HepG2 (cell line): Measurements from ENCODE around the gene SERHL2. TPM values are rescaled to one million over a fixed set of nuclear protein-coding genes. Genes with fewer than 3 reads are reported as not detected.

ENCODE experiments used
- FOXM1 ChIP-seq: sonication (generic); formaldehyde crosslinking; IDR thresholded peaks from 2 replicates; pipeline ENCODE4 v1.5.0; 2020; ENCODE audit warnings: missing genetic modification reagents
- HNF4G ChIP-seq, 2 experiments: sonication (generic) in 1 of 2; formaldehyde crosslinking in 1 of 2; IDR thresholded peaks; 2 replicates each; pipeline versions ENCODE4 v1.4.0 to v1.6.1; 2011 to 2020; ENCODE audit warnings: borderline replicate concordance in 2 of 2, low read depth in 2 of 2, mild to moderate bottlenecking in 2 of 2, low read length in 1 of 2, missing genetic modification reagents in 1 of 2, moderate library complexity in 1 of 2
- HOXA7 ChIP-seq: sonication (generic); formaldehyde crosslinking; IDR thresholded peaks from 2 replicates; pipeline ENCODE4 v1.8.1; 2022; ENCODE audit warnings: mild to moderate bottlenecking, missing genetic modification reagents, moderate library complexity
- KMT2B ChIP-seq: IDR thresholded peaks from 2 replicates; pipeline ENCODE4 v1.6.1; 2016; ENCODE audit warnings: missing genetic modification reagents, missing compliant biosample characterization
- LCORL ChIP-seq, 2 experiments: fragments of 450-650 bp in 1 of 2; sonication (generic) in 1 of 2; formaldehyde crosslinking in 1 of 2; IDR thresholded peaks; 2 replicates each; pipeline versions ENCODE4 v1.5.0 to v1.6.1; 2017 to 2020; ENCODE audit warnings: antibody characterized with exemption in 1 of 2, missing genetic modification reagents in 1 of 2
- PHF20 ChIP-seq: sonication (generic); formaldehyde crosslinking; IDR thresholded peaks from 2 replicates; pipeline ENCODE4 v1.5.0; 2020; ENCODE audit warnings: mild to moderate bottlenecking, missing genetic modification reagents
- SMARCC2 ChIP-seq: fragments of 450-650 bp; IDR thresholded peaks from 2 replicates; pipeline ENCODE4 v1.6.1; 2017; ENCODE audit warnings: antibody characterized with exemption, mild to moderate bottlenecking
- SRF ChIP-seq: IDR thresholded peaks from 2 replicates; pipeline ENCODE4 v1.6.1; 2011; ENCODE audit warnings: mild to moderate bottlenecking, low read depth, low read length, moderate library complexity
- STAT5B ChIP-seq: sonication (generic); formaldehyde crosslinking; IDR thresholded peaks from 2 replicates; pipeline ENCODE4 v1.4.0; 2020; ENCODE audit warnings: missing genetic modification reagents
- ZBTB3 ChIP-seq: sonication (generic); formaldehyde crosslinking; IDR thresholded peaks from 2 replicates; pipeline ENCODE4 v1.4.0; 2020; ENCODE audit warnings: low read depth, mild to moderate bottlenecking, moderate library complexity, missing genetic modification reagents, borderline replicate concordance
- ZEB1 ChIP-seq: IDR thresholded peaks from 2 replicates; pipeline ENCODE4 v1.6.1; 2012; ENCODE audit warnings: mild to moderate bottlenecking, low read depth, inconsistent platforms; ENCODE audit not compliant: insufficient replicate concordance
- ZFP1 ChIP-seq: IDR thresholded peaks from 2 replicates; pipeline ENCODE4 v1.6.1; 2016
- ZFX ChIP-seq: sonication (generic); formaldehyde crosslinking; IDR thresholded peaks from 2 replicates; pipeline ENCODE4 v1.4.0; 2020; ENCODE audit warnings: mild to moderate bottlenecking, low read depth, missing genetic modification reagents, moderate library complexity
- ZNF17 ChIP-seq: sonication (generic); formaldehyde crosslinking; IDR thresholded peaks from 2 replicates; pipeline ENCODE4 v1.5.0; 2020; ENCODE audit warnings: mild to moderate bottlenecking, missing genetic modification reagents
- ZNF616 ChIP-seq: sonication (generic); formaldehyde crosslinking; IDR thresholded peaks from 2 replicates; pipeline ENCODE4 v1.5.0; 2020; ENCODE audit warnings: low read depth, mild to moderate bottlenecking, missing genetic modification reagents
- polyA plus RNA-seq, 8 experiments: library from polyadenylated mRNA; depleted of rRNA in 3 of 8; stranded (reverse) in 7 of 8; unstranded in 1 of 8; fragments of >200 nt; fragmentation: Illumina TruSeq in 4 of 8; extraction: Trizol in 4 of 8; gene quantifications; 2 replicates each; pipeline versions ENCODE4 v1.2.1 to v1.2.3, GENCODE V29; 2011 to 2016; ENCODE audit warnings: low read depth in 4 of 8, missing spikeins in 1 of 8, mixed read lengths in 1 of 8; ENCODE audit not compliant: insufficient read depth in 1 of 8
- total RNA-seq, 5 experiments: library from RNA; depleted of rRNA; stranded (reverse); fragments of >200 nt; fragmentation: Illumina TruSeq; extraction: Trizol; gene quantifications; 2 replicates each; pipeline ENCODE4 v1.2.3, GENCODE V29; 2016; ENCODE audit warnings: low read depth in 1 of 5
- TF ChIP-seq, protein P1 (sequence below): IDR thresholded peaks from 2 replicates; pipeline ENCODE4 v1.6.1; 2018; ENCODE audit warnings: missing genetic modification reagents, mild to moderate bottlenecking, missing compliant biosample characterization
- TF ChIP-seq, protein P2 (sequence below), 2 experiments: sonication (generic) in 1 of 2; formaldehyde crosslinking in 1 of 2; IDR thresholded peaks; 2 replicates each; pipeline versions ENCODE4 v1.4.0 to v1.6.1; 2018 to 2020; ENCODE audit warnings: missing genetic modification reagents in 2 of 2, borderline replicate concordance in 1 of 2, low read depth in 1 of 2, mild to moderate bottlenecking in 1 of 2, missing biosample characterization in 1 of 2
- TF ChIP-seq, protein P3 (sequence below): sonication (generic); formaldehyde crosslinking; IDR thresholded peaks from 2 replicates; pipeline ENCODE4 v1.5.0; 2020; ENCODE audit warnings: missing genetic modification reagents

Gene SERHL2
- total and polyA plus RNA-seq, 2 of the 13 experiments (the other 11 are each of a cell fraction or from before 2014, with no cell fraction given): 1.0 to 1.8 TPM

DNA sequence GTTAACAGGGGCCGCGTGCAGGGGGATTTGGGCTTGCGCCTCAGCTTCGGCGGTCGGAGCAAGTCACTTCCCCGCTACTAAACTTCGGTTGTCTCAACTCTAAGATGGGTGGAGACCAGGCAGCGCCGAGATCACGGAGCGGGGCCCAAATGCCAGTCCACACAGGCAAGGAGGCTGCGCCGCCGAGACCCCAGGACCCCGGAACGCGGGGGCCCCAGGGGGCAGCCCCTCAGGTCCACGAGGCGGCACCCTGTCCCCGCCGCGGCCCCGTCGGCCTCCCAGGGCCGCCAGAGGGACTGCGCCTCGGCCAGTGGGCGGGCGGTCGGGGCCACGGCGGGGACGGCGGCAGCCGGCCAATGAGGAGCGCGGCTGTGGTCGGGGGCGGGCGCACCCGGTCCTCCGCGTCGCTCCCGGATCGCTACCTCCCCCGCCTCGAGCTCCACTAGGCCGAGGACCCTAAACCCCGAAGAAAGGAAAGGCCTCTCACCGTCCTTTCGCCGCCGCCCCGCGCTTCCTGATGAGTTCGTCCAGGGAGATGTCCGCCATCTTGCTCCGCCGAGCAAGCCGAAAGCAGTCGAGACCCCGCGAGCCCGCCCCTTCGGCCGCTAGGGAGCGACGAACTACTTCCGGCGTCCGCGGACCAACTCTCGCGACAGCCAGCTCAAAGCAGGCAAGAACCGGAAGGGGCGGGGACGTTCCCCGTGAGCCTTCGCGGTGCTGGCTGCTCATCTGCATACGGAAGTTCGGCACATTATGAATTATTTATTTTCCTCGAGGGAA, 60.7 kb downstream of the SERHL2 start, which contains the start of gene POLDIP3 (continued):
- peak; percentile 69 for TF ChIP-seq PHF20 (CRISPR knock-in tag)
- TF ChIP-seq, protein P1, sequence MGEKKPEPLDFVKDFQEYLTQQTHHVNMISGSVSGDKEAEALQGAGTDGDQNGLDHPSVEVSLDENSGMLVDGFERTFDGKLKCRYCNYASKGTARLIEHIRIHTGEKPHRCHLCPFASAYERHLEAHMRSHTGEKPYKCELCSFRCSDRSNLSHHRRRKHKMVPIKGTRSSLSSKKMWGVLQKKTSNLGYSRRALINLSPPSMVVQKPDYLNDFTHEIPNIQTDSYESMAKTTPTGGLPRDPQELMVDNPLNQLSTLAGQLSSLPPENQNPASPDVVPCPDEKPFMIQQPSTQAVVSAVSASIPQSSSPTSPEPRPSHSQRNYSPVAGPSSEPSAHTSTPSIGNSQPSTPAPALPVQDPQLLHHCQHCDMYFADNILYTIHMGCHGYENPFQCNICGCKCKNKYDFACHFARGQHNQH (CRISPR knock-in tag): 0 out of 2 replicates have a peak, but pooled peaks have one; percentile 59
- no peak for TF ChIP-seq HOXA7 (CRISPR knock-in tag)
- TF ChIP-seq ZFP1: no peak
- 0 out of 2 replicates have a peak, but pooled peaks have one; percentile 8 for TF ChIP-seq ZBTB3 (CRISPR knock-in tag)
- no peak for TF ChIP-seq FOXM1 (CRISPR knock-in tag)
- TF ChIP-seq STAT5B (CRISPR knock-in tag): 0 out of 2 replicates have a peak, but pooled peaks have one; percentile 35
- TF ChIP-seq ZFX (CRISPR knock-in tag): 0 out of 2 replicates have a peak, but pooled peaks have one; percentile 64
- TF ChIP-seq HNF4G (IDR thresholded peaks at IDR 0.05; ENCODE audit: borderline replicate concordance, low read depth, low read length): no peak
- TF ChIP-seq HNF4G (CRISPR knock-in tag; IDR thresholded peaks at IDR 0.05; ENCODE audit: borderline replicate concordance, low read depth): 0 out of 2 replicates have a peak, but pooled peaks have one; percentile 13
- TF ChIP-seq, protein P2, sequence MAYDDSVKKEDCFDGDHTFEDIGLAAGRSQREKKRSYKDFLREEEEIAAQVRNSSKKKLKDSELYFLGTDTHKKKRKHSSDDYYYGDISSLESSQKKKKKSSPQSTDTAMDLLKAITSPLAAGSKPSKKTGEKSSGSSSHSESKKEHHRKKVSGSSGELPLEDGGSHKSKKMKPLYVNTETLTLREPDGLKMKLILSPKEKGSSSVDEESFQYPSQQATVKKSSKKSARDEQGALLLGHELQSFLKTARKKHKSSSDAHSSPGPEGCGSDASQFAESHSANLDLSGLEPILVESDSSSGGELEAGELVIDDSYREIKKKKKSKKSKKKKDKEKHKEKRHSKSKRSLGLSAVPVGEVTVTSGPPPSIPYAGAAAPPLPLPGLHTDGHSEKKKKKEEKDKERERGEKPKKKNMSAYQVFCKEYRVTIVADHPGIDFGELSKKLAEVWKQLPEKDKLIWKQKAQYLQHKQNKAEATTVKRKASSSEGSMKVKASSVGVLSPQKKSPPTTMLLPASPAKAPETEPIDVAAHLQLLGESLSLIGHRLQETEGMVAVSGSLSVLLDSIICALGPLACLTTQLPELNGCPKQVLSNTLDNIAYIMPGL (CRISPR knock-in tag; IDR thresholded peaks at IDR 0.05; ENCODE audit: borderline replicate concordance in 1 of 2, low read depth in 1 of 2): peak in 1 of 2 experiments; percentile 70; a peak in 2 of 4 replicates
- TF ChIP-seq SRF: no peak
- TF ChIP-seq, protein P3, sequence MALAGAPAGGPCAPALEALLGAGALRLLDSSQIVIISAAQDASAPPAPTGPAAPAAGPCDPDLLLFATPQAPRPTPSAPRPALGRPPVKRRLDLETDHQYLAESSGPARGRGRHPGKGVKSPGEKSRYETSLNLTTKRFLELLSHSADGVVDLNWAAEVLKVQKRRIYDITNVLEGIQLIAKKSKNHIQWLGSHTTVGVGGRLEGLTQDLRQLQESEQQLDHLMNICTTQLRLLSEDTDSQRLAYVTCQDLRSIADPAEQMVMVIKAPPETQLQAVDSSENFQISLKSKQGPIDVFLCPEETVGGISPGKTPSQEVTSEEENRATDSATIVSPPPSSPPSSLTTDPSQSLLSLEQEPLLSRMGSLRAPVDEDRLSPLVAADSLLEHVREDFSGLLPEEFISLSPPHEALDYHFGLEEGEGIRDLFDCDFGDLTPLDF (CRISPR knock-in tag): peak; percentile 10; the same call in 1 of the 2 replicates
- peak; percentile 63 for TF ChIP-seq KMT2B (CRISPR knock-in tag)
- peak; percentile 39; the same call in 1 of the 2 replicates for TF ChIP-seq ZNF616
- peak; percentile 8 for TF ChIP-seq ZEB1
- peak; percentile 56; the same call in 1 of the 2 replicates for TF ChIP-seq ZNF17
- TF ChIP-seq LCORL (IDR thresholded peaks at IDR 0.05): no peak
- TF ChIP-seq LCORL (CRISPR knock-in tag; IDR thresholded peaks at IDR 0.05): no peak
- TF ChIP-seq SMARCC2: no peak
